COLO668 (cell line): Measurements from ENCODE around the gene OR6X1.

ENCODE experiments used
- DNase-seq: peaks from one replicate; lab custom pipeline; 2025; ENCODE audit not compliant: unreplicated experiment; lab: John Stamatoyannopoulos, UW

OR6X1 gene

GRCh38 chr11:123754101-123754568, at the start of gene OR6X1:
Gene OR6X1 (minus strand): TSS chr11:123754518. CDS start chr11:123754518, 0 bp downstream.
- DNase-seq: no peak

- no peak for DNase-seq
Measured at GRCh38 chr11:123801765-123802164, 47.4 kb upstream of the OR6X1 start.

- no peak for DNase-seq
Measured at GRCh38 chr11:123800036-123800435, 45.7 kb upstream of the OR6X1 start.

GRCh38 chr11:123799438-123799837, 45.1 kb upstream of the OR6X1 start:
- no peak for DNase-seq

GRCh38 chr11:123798513-123799252, 44.4 kb upstream of the OR6X1 start:
- no peak for DNase-seq

- no peak for DNase-seq
Measured at GRCh38 chr11:123798079-123798478, 43.8 kb upstream of the OR6X1 start.

GRCh38 chr11:123797541-123797940, 43.2 kb upstream of the OR6X1 start:
- DNase-seq: no peak

- DNase-seq: no peak
Measured at GRCh38 chr11:123797114-123797513, 42.8 kb upstream of the OR6X1 start.

GRCh38 chr11:123796226-123796625, 41.9 kb upstream of the OR6X1 start:
- DNase-seq: no peak

GRCh38 chr11:123783536-123783935, 29.2 kb upstream of the OR6X1 start:
- no peak for DNase-seq

GRCh38 chr11:123778511-123778910, 24.2 kb upstream of the OR6X1 start:
- DNase-seq: no peak

GRCh38 chr11:123775715-123776549, 21.6 kb upstream of the OR6X1 start:
- no peak for DNase-seq

GRCh38 chr11:123775289-123775688, 21.0 kb upstream of the OR6X1 start:
- DNase-seq: no peak

- DNase-seq: no peak
Measured at GRCh38 chr11:123773959-123774358, 19.6 kb upstream of the OR6X1 start.

GRCh38 chr11:123773026-123773425, 18.7 kb upstream of the OR6X1 start:
- DNase-seq: no peak

- DNase-seq: no peak
Measured at GRCh38 chr11:123771664-123772063, 17.3 kb upstream of the OR6X1 start.

GRCh38 chr11:123770712-123771111, 16.4 kb upstream of the OR6X1 start:
- DNase-seq: no peak

GRCh38 chr11:123765601-123766000, 11.3 kb upstream of the OR6X1 start:
- no peak for DNase-seq

- DNase-seq: no peak
Measured at GRCh38 chr11:123762422-123762821, 8.1 kb upstream of the OR6X1 start.

GRCh38 chr11:123760894-123761293, 6.6 kb upstream of the OR6X1 start:
- DNase-seq: no peak

GRCh38 chr11:123757976-123758375, 3.7 kb upstream of the OR6X1 start:
- DNase-seq: no peak

GRCh38 chr11:123755813-123756212, 1.5 kb upstream of the OR6X1 start:
- no peak for DNase-seq
